Limb (tissue), 2 donors: ENCODE results near the gene CD151.
A peak's percentile ranks its signal among the peaks of the same experiment; 100 is the strongest.

Experiments used
- DNase-seq, 2 donors: peaks; one replicate each; pipeline ENCODE4 v3.0.0-alpha.2; 2016; ENCODE audit errors: extremely low spot score in 2 of 2

Gene CD151

DNA sequence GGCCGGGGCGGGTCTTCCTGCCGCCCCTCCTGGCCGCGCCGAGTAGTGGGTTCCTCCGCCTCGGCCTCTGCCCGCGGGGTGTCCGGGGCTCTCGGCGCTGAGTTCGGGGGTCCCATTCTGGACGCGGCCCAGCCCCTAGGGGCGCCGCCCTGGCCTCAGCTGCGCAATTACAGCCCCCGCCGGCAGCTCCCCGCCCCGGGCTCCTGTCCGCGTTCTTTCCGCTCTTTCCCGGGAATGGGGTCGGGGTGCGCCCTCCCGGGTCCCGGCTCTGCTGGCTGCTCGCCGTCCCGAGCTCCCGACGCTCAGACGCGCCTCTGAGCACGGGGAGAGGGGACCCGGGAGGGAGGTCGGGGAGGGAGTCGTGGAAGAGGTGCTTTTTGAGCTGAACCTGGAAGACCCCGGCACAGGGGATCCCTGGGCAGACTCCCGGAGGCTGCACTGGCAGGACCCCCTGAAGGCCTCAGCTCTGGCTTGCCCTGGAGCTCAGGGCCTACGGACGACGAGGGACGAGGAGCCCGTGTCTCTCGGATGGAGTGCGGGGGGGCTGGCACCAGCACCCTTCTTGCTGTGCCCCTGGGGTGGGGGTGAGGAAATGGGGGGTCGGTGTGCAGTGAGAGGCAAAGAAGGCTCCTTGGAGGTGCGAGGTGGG, 10.5 kb downstream of the CD151 start:
- no peak for DNase-seq

DNA sequence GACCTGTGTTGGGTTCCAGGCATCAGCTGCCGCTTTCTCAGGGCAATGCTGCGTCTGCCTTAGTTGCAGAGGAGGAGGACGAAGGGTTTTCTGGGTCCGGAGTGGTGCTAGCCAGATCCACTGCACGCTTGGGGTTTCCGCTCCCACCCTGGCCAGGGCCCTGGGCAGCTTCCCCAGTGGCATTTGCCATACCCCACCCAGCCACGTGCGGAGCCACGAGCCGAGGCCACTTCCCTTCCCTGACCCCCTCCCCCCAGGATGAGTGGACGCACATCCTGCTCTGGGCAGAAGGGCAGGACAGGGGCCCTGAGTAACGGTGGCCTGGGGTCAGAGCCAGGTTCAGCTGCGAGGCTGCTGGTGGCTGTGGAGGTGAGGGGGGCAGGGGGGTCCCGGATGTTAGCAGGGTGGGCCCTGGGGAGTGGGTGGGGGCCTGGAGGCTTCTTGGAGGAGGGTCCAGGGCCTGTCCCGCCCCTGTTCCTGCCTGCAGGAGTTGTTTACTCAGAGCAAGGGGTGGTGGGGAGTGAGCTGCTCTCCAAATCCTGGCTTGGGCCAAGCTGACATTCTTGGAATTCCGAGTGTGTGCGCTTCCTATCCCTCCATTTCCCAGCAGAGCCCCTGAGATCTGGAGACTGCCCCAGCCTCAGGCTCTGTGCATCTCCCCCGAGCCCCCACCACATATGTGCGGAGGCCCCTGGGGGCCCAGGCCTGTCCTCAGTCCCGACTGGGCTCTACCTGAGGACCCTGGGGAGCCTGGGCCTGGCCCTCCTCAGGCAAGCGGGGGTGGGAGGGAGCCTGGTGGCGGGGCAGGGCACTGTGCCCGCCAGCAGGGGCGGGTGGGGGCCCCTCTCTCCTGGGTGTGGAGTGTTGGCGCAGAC, 11.3 kb downstream of the CD151 start:
- peak; percentile 82 to 89 for DNase-seq

DNA sequence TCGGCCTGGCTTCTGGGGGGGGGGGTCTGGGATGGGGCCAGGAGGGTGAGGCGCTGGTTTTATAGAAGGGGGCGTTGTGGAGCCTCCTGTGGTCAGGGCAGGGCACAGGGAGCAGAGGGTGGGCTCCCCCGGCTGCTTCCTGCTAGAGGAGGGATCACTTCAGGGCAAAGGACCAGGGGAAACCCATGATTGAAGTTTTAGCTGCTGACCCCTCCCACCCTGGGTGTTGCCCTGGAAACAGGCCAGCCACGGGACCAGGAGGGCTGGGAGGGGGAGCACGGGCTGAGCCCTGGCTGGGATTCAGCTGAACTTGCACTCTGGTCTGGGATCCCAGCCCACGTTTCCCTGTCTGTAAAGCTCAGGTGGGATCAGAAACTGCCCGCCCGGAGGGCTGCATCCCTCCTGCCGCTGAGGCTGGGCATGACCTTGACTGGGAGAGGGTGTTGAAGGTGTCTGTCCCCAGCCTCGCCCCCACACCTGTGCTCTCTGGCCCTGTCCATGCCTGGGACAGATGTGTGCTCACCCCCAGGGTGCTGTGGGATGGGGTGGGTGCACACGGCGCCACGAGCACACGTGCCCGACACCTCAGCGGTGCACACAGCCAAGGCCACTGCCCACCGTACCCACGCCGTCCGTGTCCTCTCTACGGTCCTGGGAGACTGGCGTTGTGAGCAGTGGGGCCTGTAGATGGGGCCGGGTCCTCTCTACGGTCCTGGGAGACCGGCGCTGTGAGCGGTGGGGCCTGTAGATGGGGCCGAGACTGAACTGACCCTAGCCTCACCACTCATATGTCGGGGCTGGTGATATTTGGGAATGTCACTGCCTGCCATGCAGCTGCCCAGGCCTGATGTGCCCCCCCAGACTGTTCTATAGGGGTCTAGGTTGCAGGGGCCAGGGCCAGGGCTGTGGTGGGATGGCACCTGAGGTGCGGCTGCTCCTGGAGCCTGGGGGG, 12.2 kb downstream of the CD151 start:
- DNase-seq = peak; percentile 89 to 93

DNA sequence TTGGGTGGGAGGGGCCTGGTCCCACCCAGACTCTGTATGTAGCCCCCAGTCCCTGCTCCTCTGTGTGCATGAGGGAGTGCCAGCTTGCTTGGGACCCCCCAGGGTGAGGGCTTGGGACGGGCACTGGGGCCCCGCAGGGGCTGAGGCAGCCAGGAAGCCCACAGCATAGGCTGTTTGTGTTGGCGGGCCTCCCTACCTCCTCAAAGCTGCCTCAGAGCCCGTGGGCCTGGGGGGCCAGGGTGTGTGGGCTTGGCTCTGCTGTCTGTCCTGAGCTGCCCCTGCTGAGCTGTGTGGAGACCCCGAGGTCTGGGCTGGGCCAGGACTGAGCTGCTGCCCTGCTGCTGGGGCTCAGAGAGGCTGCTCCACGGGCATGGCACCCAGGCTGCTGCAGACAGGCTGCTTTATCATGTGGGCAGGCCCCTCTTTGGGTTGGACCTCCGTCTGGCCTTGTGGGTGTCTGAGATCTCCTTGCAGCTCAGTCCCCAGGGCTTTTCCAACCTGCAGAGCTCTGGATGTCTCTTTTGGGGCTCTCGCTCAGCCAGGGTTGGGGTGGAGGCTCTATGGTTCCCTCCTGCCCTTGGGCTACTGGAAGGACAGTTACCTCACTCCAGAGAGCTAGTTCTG, 13.2 kb downstream of the CD151 start:
- DNase-seq = peak in 1 of 2 donors; percentile 75

DNA sequence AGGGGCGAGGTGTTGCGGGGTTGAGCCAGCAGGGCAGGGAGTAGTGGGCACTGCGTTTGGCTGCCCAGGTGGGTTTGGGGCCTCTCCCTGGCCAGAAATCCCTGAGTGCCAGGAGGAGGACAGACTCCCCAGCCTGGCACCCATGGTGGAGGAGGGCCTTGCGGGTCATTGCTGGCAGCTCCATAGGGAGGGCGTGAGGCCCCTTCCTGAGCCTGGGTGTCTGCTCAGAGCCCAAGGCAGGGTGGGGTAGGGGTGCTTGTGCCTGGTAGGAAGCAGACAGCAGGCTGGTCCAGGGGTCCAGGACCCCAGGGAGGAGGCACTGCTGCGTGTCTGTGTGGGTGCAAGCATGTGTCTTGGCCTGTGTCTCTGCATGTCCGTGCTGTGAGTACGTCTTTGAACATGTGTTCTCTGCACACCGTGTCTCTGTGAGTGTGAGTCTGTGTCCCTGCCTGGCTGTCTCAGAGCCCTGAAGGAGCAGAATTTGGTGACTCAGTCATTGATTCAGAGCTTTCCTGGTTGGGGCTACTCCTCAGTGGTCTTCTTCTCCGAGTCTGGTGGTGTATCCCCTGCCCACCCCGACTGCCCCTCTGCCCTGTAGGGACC, 13.8 kb downstream of the CD151 start:
- DNase-seq = no peak

DNA sequence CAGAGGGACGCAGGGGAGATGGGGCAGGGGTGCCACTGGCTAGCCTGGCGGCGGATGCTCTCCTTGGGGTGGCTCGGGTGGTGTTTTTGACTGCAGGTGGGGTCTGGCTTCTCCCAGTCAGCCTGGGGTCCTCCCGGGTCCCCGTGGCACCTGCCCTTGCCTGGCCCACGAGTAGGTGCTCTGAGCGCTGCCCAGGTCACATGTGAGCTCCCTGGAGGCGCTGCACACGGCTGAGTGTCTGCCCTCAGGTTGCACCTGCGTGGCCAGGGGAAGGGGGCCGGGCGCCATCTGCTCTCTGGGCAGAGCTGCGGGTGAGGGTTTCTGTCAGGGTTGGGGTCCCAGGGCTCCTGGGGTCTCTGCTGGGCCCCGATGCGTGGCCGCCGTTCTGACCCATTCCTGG, 15.1 kb downstream of the CD151 start:
- no peak for DNase-seq

DNA sequence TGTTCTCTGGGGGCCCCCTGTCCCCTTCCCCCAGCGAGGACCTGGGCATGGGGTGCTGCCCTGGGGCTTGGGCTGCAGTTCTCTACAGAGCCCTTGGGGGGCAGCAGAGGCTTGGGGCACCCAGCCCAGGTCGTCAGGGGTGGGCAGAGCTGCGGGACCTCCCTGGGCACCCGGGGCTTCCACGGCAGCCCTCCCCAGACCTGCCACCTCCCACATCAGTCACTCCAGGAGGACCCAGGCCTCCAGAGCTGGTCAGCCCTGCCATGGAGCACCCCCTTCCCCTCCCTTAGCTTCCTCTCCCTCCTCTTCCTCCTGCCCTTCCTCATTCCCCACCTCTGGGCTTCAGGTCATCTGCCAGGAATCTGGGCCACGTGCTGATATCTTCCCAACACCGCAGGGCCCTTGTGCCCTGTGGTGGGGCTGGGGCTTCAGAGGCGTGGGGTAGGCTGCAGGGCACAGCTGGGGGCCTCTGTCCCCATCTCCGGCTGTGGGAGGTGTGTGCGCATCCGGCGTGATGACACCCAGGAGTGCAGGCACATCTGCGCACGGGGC, 15.7 kb downstream of the CD151 start:
- no peak for DNase-seq

DNA sequence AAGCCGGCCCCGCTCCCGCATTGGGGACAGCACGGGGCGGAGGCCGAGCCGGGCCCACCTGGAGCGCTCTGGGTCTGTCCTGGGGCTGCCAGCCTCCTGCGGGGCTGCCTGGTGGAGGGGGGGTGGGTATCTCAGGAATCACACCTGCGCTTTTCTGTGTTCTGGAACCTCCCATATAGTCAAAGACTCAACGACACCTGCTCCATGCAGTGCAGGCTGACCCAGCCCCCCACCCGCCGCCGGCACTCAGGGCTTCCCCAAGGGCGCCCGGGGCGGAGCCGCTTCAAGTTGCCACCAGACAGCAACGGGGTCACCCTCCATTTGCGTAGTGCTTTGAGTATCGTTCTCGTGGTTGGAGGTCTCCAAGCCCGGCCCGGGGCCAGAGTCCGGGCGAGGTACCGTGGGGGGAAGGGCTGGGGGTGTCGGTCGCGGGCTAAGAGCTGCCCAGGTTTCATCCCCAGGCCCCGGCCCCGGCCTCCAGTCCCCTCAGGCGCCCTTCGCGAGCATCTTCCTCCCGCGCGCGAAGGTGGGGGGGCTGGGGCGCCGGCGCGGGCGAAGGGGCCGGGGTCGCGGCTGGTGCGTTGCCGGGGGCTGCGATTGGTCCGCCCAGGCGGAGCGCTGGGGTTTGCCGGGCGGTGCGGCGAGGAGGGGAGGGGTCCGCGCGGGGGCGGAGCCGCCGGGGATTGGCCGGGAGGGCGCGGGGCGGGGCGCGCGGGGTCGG, 16.5 kb downstream of the CD151 start:
- DNase-seq = peak in 1 of 2 donors; percentile 86

DNA sequence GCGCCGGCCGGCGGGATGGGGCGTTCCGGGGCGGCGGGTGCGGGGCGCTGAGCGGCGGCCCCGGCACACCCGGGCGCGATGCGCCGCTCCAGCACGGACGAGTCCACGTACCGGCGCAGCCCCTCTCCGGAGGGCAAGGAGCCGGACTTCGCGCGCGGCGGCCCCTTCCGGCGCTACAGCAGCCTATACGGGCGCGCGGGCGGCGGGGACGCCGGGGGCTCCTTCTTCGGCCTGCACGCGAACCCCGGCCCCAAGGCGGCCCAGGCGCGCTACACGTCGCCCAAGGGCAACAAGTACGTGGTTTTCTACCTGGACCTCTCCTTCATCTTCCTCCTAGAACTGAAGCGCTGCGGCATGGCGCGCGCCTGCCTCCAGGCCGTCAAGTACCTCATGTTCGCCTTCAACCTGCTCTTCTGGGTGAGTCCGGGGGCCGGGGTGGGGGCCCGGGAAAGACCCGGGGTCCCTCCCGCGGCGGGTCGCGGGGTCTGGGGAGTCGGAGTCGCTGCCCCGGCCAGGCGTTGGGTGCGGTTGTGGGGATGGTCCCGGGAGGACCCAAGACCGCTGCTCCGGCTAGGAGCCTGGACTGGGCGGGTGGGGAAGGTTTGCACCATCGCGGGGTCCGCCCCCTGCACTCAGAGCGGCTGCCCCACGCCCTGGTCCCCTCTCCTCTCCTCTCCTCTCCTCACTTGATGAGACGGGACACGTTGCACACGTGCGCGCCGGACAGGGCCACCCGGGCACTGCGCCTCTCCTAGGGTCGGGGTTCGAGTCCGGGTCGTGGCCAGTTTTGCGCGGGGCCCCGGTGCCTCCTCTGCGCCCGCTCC, 17.4 kb downstream of the CD151 start:
- DNase-seq = no peak

DNA sequence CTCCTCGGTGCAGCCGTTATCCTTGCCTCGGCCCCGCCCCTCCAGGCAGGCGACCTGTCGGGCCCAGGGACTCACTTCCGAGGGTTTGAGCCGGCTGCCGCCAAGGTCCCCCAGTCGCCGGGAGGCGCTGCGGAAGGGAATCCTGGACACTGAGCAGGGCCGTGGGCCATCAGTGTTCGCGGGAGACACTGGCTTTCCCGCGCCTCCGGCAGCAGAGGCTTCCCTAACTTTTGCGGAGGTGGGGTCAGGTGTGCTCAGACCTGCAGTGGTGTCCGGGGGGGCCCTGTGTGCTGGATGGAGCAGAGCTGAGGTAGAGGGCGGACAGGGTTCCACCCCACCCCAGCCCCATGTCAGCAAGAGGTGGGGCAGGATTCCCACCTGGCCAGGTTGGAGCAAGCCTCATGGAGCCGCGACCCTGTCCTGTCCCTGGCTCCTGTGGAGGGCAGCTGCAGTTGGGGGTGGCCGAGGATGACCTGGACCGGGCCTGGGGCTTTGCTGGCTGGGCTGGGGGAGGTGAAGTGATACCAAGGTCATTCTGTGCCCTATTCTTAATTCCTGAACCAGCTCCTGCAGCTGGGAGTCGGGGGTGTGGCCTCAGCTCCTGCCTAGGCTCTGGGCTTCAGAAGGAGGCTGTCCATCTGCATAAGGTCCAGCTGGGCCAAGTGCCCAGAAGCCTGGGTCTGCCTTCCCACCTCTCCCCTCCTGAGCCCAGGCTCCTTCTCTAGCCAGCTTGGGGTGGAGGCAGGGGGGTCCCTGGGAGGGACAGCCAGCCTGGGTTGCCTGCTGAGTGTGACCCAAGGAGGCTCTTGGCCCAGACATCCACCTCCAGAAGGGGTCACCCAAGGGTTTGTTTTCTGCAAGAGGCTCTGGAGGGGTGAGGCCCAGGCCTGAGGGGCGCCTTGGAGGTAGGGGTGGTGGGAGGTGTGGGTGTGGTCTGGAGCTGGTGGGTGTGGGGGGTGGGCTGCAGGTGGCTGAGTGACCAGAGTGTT, 18.3 kb downstream of the CD151 start:
- no peak for DNase-seq

DNA sequence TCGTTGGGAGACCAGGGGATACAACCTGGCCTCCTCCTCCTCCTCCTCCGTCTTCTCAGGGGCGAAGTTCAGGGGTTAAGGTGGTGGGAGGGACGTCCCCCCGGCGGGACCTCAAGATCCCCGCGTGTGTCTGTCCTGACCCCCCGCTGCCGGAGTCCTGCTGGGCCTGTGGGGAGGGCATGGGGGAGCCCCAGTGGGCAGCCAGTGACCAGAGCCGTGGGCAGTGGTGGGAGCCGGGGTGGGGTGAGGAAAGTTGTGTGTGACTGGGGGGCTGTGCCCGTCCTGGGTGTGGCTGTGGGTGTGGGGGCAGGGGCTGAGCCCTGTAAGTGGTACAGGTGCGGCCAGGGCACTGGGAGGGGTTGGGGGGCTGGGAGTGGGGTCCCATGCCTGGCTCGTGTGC, 20.0 kb downstream of the CD151 start:
- DNase-seq = no peak

DNA sequence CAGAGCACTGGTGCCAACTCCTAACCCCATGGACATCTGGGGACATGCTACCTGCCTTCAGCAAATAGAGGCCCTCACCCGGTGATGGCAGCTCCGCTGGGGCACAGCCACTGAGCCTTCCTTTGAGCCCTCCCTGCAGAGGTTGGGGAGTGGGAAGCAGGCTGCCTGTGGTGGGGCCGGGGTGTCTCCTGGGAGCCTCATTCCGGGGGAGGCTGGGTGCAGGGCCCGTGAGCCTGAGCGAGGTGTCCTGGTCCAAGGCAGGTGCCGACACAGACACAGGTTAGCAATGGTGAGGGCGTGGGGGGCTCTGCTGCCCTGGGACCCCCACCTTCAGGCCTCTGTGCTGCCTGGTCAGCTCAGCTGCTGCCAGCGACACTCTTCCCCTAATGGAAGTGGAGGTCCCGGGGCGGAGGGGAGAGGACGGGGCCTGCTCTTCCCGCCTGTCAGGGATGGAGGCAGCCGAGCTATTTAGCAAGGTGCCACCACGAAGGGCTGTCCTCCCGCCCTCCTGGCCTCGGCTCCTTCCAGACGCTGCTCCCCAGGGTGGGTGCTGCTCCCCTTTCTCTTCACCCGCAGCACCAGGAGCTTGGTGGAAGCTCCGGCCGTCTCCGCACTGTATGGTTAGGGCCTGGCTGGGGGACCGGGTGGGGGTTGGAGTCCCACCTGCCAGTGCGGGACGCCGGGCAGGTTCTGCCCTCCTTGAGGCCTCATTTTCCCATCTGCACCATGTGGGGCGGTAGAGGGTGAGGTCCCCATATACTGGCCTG, 21.1 kb downstream of the CD151 start:
- DNase-seq = no peak

DNA sequence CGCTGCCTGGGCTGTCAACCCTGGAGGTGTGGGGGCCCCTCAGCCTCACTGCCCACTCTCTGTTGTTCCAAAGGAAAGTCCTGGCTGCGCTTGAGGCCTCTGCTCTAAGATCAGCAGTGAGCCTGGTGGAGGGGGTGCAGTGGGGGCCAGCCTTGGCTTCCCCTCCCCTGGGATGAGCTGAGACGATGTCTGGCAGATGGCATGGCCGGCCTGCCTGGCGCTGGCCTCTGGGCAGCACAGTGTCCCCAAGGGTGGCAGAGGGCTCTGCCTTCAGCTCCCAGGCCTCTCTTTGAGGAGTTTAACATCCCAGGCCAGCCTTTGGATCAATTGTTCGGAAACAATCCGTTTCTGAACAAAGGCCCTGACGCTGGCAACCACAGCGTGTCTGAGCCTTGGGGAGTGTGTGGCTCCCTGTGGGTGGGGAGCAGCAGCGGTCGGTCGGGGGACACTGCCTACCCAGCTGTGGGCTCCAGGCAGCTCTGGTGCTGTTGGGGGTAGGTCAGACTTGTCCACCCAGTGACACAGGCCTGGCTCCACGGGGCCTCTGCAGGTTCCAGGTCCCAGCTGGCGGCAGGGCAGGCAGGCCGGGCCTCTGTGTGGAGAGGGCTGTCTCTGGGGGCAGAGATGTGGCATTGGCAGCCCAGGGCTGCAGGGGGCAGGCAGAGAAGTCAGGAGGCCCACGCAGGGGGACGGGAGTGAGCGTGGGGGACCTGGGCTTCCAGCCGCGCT, 22.0 kb downstream of the CD151 start:
- no peak for DNase-seq

DNA sequence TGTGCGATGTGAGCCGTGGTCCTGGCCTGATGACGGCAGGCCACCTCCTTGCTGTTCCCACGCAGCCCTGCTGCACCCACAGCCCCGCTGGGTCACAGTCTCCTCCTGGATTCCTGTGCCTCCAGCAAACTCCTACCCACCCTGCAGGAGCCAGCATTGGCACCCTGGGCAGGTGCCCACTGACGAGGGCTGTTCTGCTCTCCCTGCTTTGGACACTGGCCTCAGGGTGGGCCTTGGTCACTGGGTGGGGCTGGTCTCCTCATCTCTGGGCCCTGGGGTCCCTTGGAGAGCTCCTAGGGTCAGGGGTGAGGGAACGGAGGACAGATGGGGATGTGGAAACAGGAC, 22.6 kb downstream of the CD151 start:
- DNase-seq = no peak

DNA sequence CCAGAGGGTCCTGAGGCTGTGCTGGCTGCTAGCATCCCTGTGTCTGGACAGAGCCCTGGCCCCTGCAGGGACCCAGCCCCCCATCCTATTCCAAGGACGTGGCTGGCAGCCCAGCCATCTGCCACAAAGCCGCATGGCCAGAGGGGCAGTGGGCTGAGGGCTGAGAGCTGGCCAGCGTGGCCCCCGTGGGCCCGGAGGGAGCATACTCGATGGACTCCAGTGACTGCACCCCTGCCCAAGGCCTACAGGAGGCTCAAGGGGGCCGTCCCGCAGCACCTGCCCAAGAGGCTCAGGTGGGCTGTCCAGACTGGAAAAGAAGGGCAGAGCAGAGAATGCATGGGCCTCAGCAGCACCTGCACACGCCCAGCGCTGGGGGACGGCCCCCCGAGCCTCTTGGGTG, 23.0 kb downstream of the CD151 start:
- no peak for DNase-seq

DNA sequence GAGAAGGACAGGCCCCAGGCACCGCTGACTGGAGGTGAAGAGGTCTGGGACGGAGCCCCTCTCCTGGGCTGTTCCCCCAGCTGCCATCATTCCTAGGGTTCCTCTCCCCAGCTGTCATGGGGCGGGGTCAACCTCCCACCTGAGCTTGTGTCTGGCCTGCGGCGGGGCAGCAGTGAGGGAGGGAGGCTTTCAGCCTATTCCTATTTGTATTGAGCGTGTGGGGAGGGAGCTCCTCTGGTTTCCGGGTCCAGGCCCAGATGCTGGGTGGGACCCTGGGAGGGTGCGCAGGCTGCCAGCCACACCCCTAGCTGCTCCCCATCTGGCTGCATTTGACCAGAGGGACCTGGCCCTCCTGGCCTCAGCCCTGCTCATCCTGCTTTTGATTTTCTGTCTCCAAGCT, 23.6 kb downstream of the CD151 start:
- no peak for DNase-seq
